GM12873 (cell line): ENCODE data around the gene LSP1.

ENCODE experiments used
- TF ChIP-seq, protein P1 (sequence below): IDR thresholded peaks from 2 replicates; pipeline ENCODE4 v1.5.1; 2012; ENCODE audit warnings: low read depth, mild to moderate bottlenecking, moderate library complexity, low read length, control low read depth; ENCODE audit not compliant: insufficient read depth; ENCODE audit errors: missing control alignments

The LSP1 gene

GRCh38 chr11:1891831-1892115 lies 38.9 kb downstream of the LSP1 start, which contains the start of gene PRR33:
PRR33 (minus strand) TSS chr11:1891895; CDS start chr11:1890584, 1,311 bp downstream.
- TF ChIP-seq, protein P1, sequence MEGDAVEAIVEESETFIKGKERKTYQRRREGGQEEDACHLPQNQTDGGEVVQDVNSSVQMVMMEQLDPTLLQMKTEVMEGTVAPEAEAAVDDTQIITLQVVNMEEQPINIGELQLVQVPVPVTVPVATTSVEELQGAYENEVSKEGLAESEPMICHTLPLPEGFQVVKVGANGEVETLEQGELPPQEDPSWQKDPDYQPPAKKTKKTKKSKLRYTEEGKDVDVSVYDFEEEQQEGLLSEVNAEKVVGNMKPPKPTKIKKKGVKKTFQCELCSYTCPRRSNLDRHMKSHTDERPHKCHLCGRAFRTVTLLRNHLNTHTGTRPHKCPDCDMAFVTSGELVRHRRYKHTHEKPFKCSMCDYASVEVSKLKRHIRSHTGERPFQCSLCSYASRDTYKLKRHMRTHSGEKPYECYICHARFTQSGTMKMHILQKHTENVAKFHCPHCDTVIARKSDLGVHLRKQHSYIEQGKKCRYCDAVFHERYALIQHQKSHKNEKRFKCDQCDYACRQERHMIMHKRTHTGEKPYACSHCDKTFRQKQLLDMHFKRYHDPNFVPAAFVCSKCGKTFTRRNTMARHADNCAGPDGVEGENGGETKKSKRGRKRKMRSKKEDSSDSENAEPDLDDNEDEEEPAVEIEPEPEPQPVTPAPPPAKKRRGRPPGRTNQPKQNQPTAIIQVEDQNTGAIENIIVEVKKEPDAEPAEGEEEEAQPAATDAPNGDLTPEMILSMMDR = no peak

DNA sequence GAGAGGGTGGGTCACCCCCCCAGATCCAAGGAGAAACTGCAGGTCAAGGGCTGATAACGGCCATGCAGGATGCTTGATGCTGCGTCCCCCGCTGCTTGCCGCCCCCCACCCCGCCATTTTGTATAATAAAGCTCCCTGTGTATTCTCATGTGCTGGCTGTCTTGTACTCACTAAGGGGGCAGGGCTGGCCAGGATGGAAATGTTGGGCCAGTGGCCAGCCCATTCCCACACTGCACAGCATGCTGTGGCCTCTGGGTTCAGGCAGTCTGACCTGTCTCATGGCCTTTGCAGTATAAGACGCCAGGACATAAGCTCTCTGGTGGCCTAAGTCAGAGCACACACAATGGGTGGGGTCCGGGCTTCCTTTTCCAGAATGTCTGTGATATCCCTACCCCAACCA lies 39.2 kb downstream of the LSP1 start:
- TF ChIP-seq, protein P1 = no peak

DNA sequence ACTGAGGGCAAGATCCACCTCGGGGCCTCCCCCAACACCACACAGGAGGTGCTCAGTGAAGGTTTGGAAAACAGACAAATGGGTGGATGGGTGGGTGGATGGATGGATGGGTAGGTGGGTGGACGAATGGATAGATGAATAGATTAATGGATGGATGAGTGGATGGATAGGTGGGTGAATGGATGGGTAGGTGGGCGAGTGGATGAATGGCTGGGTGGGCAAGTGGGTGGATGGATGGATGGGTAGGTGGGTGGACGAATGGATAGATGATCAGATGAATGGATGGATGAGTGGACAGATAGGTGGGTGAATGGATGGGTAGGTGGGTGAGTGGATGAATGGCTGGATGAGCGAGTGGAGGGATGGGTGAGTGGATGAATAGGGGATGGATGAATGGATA lies 39.7 kb downstream of the LSP1 start:
- TF ChIP-seq, protein P1 = no peak

- TF ChIP-seq, protein P1 = no peak
Observed at GRCh38 chr11:1893581-1894359, 40.9 kb downstream of the LSP1 start.

DNA sequence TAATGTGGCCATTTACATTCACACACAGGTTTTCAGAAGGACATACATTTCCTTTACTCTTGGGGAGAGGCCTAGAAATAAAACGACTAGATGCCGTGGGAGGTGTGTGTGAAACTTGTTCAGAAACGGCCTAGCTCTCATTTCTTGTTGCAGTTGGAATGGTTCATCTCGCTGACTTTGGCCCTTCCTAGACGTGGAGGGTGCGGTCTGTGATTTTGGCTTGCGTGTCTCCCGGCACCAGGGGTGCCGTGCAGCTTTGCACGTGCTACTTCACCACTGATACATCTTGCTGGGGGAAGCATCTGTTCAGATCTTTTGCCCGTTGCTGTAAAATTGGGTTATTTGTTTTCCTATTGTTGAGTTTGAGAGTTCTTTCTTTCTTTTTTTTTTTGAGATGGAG lies 41.9 kb downstream of the LSP1 start:
- TF ChIP-seq, protein P1 = no peak

- TF ChIP-seq, protein P1 = no peak
Observed at GRCh38 chr11:1896468-1896867, 43.6 kb downstream of the LSP1 start.

DNA sequence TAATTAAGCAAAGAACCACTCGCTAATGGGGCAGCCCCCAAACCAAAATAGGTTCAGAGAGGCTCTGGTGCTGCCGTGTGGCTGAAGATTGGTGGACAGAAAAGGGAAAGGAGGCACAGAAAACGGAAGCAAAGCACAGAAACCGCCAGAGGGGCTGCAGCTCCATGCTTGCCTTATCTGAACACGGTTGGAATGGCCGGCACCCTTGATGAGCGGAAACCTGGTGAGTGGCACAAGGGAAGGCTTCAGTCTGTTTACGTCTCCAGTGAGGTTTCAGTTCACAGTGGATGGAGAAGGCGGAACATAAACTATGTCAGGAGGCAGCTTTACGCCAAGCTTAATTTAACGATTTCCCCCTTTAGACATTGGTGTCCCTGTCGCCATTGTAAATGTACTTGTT lies 44.0 kb downstream of the LSP1 start:
- TF ChIP-seq, protein P1 = no peak
